BLaER1 treated with 17β-estradiol and CSF1 and Interleukin-3, amounts not matched to agents 10 nM and 100 nM (cell line): ENCODE results near the gene KCNC1.

Experiments
- H3K27ac ChIP-seq, 11 experiments: shearing (Covaris generic); formaldehyde crosslinking; 2 replicates each; pipeline ENCODE4 v1.8.1; 2022
- H3K27me3 ChIP-seq, 11 experiments: shearing (Covaris generic); formaldehyde crosslinking; 2 replicates each; pipeline ENCODE4 v1.8.1; 2022
- H3K36me3 ChIP-seq, 11 experiments: shearing (Covaris generic); formaldehyde crosslinking; 2 replicates each; pipeline ENCODE4 v1.8.1; 2022
- H3K4me1 ChIP-seq, 10 experiments: shearing (Covaris generic); formaldehyde crosslinking; 2 replicates each; pipeline ENCODE4 v1.8.1; 2022
- H3K4me2 ChIP-seq, 11 experiments: shearing (Covaris generic); formaldehyde crosslinking; 2 replicates each; pipeline ENCODE4 v1.8.1; 2022
- H3K4me3 ChIP-seq, 10 experiments: shearing (Covaris generic); formaldehyde crosslinking; 2 replicates each; pipeline ENCODE4 v1.8.1; 2022
- H3K9ac ChIP-seq, 11 experiments: shearing (Covaris generic); formaldehyde crosslinking; 2 replicates each; pipeline ENCODE4 v1.8.1; 2022
- H3K9me3 ChIP-seq, 11 experiments: shearing (Covaris generic); formaldehyde crosslinking; replicated peaks in 1 of 11; 2 replicates each; pipeline ENCODE4 v1.8.1; 2022
- H4K20me1 ChIP-seq, 11 experiments: shearing (Covaris generic); formaldehyde crosslinking; 2 replicates each; pipeline ENCODE4 v1.8.1; 2022
- Cebpa-rat ChIP-seq, 11 experiments: shearing (Covaris generic); IDR thresholded peaks; 2 replicates each; pipeline ENCODE4 v1.8.1; 2022

Gene KCNC1

GRCh38 chr11:17780668-17781067 lies 46.1 kb downstream of the KCNC1 start:
- no peaks in the 10 kb centered on the region for H3K27me3 ChIP-seq
- no peaks in the 10 kb centered on the region for H3K9me3 ChIP-seq
- H4K20me1 ChIP-seq, result no peaks in the 10 kb centered on the region
- peaks cover 0 to 2% (median 0%) of the 10 kb centered on the region in 11 experiments; a peak in 1 of 22 replicates for H3K36me3 ChIP-seq
- H3K4me2 ChIP-seq, result no peak overlapping the region
- peaks cover 0 to 24% (median 13%) of the 10 kb centered on the region in 10 experiments; a peak in 12 of 20 replicates for H3K4me1 ChIP-seq
- H3K27ac ChIP-seq, result no peak overlapping the region
- no peak overlapping the region for H3K4me3 ChIP-seq
- H3K9ac ChIP-seq, result no peak overlapping the region
- no peak for TF ChIP-seq Cebpa-rat (IDR thresholded peaks at IDR 0.05)

GRCh38 chr11:17781221-17781620 lies 46.6 kb downstream of the KCNC1 start:
- Histone ChIP-seq H3K4me1 (peaks cover 0 to 19% (median 8%) of the 10 kb centered on the region in 10 experiments; a peak in 12 of 20 replicates), H3K27ac (no peak overlapping the region), H3K4me2 (no peak overlapping the region), H3K9ac (no peak overlapping the region), H3K4me3 (no peak overlapping the region), H4K20me1 (no peaks in the 10 kb centered on the region), H3K9me3 (no peaks in the 10 kb centered on the region), H3K36me3 (peaks cover 0 to 7% (median 2%) of the 10 kb centered on the region in 11 experiments; a peak in 5 of 22 replicates), H3K27me3 (no peaks in the 10 kb centered on the region)
- TF ChIP-seq Cebpa-rat (IDR thresholded peaks at IDR 0.05), result no peak

- Histone ChIP-seq H3K4me1 (peaks cover 0 to 15% (median 4%) of the 10 kb centered on the region in 10 experiments; a peak in 12 of 20 replicates), H4K20me1 (no peaks in the 10 kb centered on the region), H3K4me3 (no peak overlapping the region), H3K36me3 (peaks cover 0 to 10% (median 5%) of the 10 kb centered on the region in 11 experiments; a peak in 5 of 22 replicates), H3K27ac (no peak overlapping the region), H3K4me2 (no peak overlapping the region), H3K27me3 (no peaks in the 10 kb centered on the region), H3K9ac (no peak overlapping the region), H3K9me3 (no peaks in the 10 kb centered on the region)
- TF ChIP-seq Cebpa-rat (IDR thresholded peaks at IDR 0.05), result no peak
Measured at GRCh38 chr11:17781626-17782025, 47.0 kb downstream of the KCNC1 start.

GRCh38 chr11:17782145-17782544 lies 47.6 kb downstream of the KCNC1 start:
- Histone ChIP-seq H3K9ac (no peak overlapping the region), H4K20me1 (no peaks in the 10 kb centered on the region), H3K27ac (no peak overlapping the region), H3K4me2 (0 out of 22 replicates have a peak overlapping the region, but pooled peaks of 1 of the 11 experiments have one; percentile 18), H3K4me1 (peaks cover 0 to 9% (median 0%) of the 10 kb centered on the region in 10 experiments; a peak in 7 of 20 replicates), H3K4me3 (no peak overlapping the region), H3K9me3 (no peaks in the 10 kb centered on the region; a peak in 1 of 22 replicates), H3K27me3 (no peaks in the 10 kb centered on the region), H3K36me3 (peaks cover 0 to 15% (median 5%) of the 10 kb centered on the region in 11 experiments; a peak in 5 of 22 replicates)
- TF ChIP-seq Cebpa-rat (IDR thresholded peaks at IDR 0.05), result no peak

- Histone ChIP-seq H3K4me1 (peaks cover 0 to 9% (median 0%) of the 10 kb centered on the region in 10 experiments; a peak in 6 of 20 replicates), H3K36me3 (peaks cover 0 to 22% (median 5%) of the 10 kb centered on the region in 11 experiments; a peak in 5 of 22 replicates), H3K9ac (no peak overlapping the region), H3K4me3 (no peak overlapping the region), H4K20me1 (no peaks in the 10 kb centered on the region), H3K9me3 (no peaks in the 10 kb centered on the region; a peak in 1 of 22 replicates), H3K4me2 (peak overlapping the region in 4 of 11 experiments; percentile 18 to 32 (median 30); a peak in 6 of 22 replicates), H3K27me3 (no peaks in the 10 kb centered on the region), H3K27ac (no peak overlapping the region)
- no peak for TF ChIP-seq Cebpa-rat (IDR thresholded peaks at IDR 0.05)
Measured at GRCh38 chr11:17782603-17783337, 48.2 kb downstream of the KCNC1 start.

GRCh38 chr11:17783878-17784277 lies 49.3 kb downstream of the KCNC1 start:
- Histone ChIP-seq H3K4me2 (no peak overlapping the region), H3K4me3 (no peak overlapping the region), H3K9me3 (no peaks in the 10 kb centered on the region; a peak in 1 of 22 replicates), H3K9ac (no peak overlapping the region), H3K27me3 (no peaks in the 10 kb centered on the region), H3K27ac (no peak overlapping the region), H4K20me1 (no peaks in the 10 kb centered on the region), H3K36me3 (peaks cover 0 to 26% (median 5%) of the 10 kb centered on the region in 11 experiments; a peak in 5 of 22 replicates), H3K4me1 (peaks cover 0 to 9% (median 0%) of the 10 kb centered on the region in 10 experiments; a peak in 6 of 20 replicates)
- TF ChIP-seq Cebpa-rat (IDR thresholded peaks at IDR 0.05), result no peak

- H4K20me1 ChIP-seq, result no peaks in the 10 kb centered on the region; a peak in 1 of 22 replicates
- peaks cover 0 to 26% (median 5%) of the 10 kb centered on the region in 11 experiments; a peak in 5 of 22 replicates for H3K36me3 ChIP-seq
- H3K4me1 ChIP-seq, result peaks cover 0 to 9% (median 0%) of the 10 kb centered on the region in 10 experiments; a peak in 6 of 20 replicates
- no peak for TF ChIP-seq Cebpa-rat (IDR thresholded peaks at IDR 0.05)
- no peaks in the 10 kb centered on the region; a peak in 1 of 22 replicates for H3K9me3 ChIP-seq
- no peak overlapping the region for H3K4me3 ChIP-seq
- no peak overlapping the region for H3K4me2 ChIP-seq
- H3K27me3 ChIP-seq, result no peaks in the 10 kb centered on the region
- H3K9ac ChIP-seq, result no peak overlapping the region
- no peak overlapping the region for H3K27ac ChIP-seq
Measured at GRCh38 chr11:17786824-17787525, 52.4 kb downstream of the KCNC1 start.

- H3K4me1 ChIP-seq, result peaks cover 0 to under 1% (median 0%) of the 10 kb centered on the region in 10 experiments; a peak in 3 of 20 replicates
- no peaks in the 10 kb centered on the region; a peak in 1 of 22 replicates for H4K20me1 ChIP-seq
- H3K9ac ChIP-seq, result no peak overlapping the region
- no peaks in the 10 kb centered on the region; a peak in 1 of 22 replicates for H3K9me3 ChIP-seq
- H3K36me3 ChIP-seq, result peaks cover 0 to 26% (median 5%) of the 10 kb centered on the region in 11 experiments; a peak in 5 of 22 replicates
- TF ChIP-seq Cebpa-rat (IDR thresholded peaks at IDR 0.05), result no peak
- H3K4me2 ChIP-seq, result no peak overlapping the region
- no peaks in the 10 kb centered on the region for H3K27me3 ChIP-seq
- H3K27ac ChIP-seq, result no peak overlapping the region
- H3K4me3 ChIP-seq, result no peak overlapping the region
Measured at GRCh38 chr11:17788084-17788483, 53.5 kb downstream of the KCNC1 start.

GRCh38 chr11:17790453-17790852 lies 55.9 kb downstream of the KCNC1 start:
- Histone ChIP-seq H3K9me3 (no peaks in the 10 kb centered on the region; a peak in 1 of 22 replicates), H3K36me3 (peaks cover 0 to 26% (median 5%) of the 10 kb centered on the region in 11 experiments; a peak in 5 of 22 replicates), H3K4me3 (no peak overlapping the region), H4K20me1 (no peaks in the 10 kb centered on the region; a peak in 1 of 22 replicates), H3K4me1 (no peaks in the 10 kb centered on the region), H3K27ac (no peak overlapping the region), H3K27me3 (no peaks in the 10 kb centered on the region), H3K4me2 (no peak overlapping the region), H3K9ac (no peak overlapping the region)
- no peak for TF ChIP-seq Cebpa-rat (IDR thresholded peaks at IDR 0.05)
